ENCODE data around the gene DUOX1. TPM values are rescaled to one million over a fixed set of nuclear protein-coding genes. Genes with fewer than 3 reads are reported as not detected.
"Not testable (repeated sequence)": the region's sequence is repeated elsewhere in the genome, so short reads cannot be mapped to it uniquely, and the experiment has no call there.

The DUOX1 gene
- total RNA-seq, 1 donor: 0.10 TPM

DNA sequence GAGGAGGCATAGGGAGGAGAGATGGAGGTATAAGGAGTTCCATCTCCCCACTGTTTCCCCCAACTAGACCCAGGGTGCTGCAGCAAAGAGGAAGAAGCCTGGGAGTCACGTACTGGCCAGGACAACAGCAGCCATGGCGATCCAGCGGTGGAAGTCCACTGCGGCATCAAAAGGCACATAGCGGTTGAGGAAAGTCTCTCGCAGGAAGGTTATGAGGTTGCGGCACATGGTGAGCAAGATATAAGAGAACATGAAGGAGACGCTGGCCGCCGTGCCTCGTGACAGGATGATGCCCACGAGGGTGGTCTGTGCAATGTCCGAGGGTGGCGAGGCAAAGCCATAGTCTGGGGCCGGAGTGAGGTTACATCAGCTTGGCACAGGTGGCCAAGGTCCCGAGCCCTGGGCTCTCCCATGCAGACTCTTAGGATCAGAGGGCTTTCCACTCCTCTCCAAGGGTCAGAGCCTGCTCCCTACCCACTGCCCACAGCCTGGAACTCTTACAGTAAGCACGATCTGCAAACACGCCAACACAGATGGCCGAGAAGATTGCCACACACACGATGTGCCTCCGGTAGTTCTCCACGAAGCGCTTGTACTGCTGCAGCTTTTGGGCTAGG lies 30.1 kb upstream of the DUOX1 start:
- Histone ChIP-seq H3K4me3 (ENCODE audit: low read length) (no peak overlapping the region), H3K9me3 (ENCODE audit: low read depth, low read length) (no peaks in the 10 kb centered on the region), H3K27me3 (ENCODE audit: insufficient read depth, low read length) (no peaks in the 10 kb centered on the region), H3K4me1 (ENCODE audit: insufficient read depth, low read length) (no peaks in the 10 kb centered on the region)

DNA sequence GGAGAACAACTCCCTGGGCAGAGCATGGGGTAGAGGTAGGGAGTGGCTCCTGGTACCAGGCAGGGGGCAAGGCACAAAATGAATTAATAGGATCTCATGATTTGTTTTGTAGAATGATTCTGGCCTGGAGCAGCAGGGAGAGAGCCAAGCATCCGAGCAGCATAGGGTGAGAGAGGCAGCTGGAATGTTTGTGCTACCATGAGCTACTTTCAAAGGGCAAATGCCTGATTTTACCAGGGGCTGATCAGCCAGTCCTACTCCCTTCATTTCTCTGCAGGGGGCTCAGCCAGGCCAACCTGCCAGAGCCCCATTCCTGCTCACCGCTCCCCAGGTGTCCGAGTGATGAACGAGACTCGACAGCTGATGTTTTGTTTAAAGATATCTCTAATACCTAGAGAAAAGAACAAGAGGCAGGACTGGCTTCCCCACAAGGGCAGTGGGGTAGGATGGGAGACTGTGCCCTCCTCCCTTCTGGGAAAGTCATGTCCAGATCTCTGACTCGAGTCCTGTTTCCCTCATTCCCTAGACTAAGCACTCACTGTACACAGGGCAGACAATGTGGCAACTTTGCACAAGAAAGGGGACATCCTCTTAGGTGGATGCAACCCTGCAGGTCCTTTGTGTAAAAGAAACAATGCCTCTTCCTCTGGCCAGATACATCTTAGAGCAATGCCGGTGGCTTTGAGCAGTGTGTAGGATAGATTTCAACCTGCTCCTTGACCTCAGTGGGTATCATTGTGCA lies 28.7 kb upstream of the DUOX1 start:
- H3K4me1 ChIP-seq (ENCODE audit: insufficient read depth, low read length): no peaks in the 10 kb centered on the region

DNA sequence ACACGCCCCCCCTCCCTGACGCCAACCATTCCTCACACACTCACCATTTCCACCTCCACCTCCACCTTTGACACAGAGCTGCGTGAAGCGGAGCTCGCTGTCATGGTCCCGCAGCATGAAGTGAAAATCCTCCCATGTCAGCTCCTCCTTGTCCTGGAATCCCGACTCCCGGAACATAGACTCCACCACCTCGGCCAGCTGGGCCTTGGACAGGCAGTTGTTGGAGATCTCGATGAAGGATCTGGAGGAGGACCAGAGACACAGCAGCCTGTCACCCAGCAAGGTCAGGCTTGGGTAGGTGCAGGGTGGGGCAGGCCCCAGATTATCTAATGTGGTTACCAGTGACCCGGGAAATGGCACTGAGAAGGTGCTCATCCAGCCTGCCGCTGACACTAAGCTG lies 28.0 kb upstream of the DUOX1 start:
- Histone ChIP-seq H3K9me3 (ENCODE audit: low read depth, low read length) (no peaks in the 10 kb centered on the region), H3K4me1 (ENCODE audit: insufficient read depth, low read length) (no peaks in the 10 kb centered on the region), H3K4me3 (ENCODE audit: low read length) (no peak overlapping the region), H3K27me3 (ENCODE audit: insufficient read depth, low read length) (no peaks in the 10 kb centered on the region)

More for the DNA sequence above, 28.7 kb upstream of the DUOX1 start:
- H3K9me3 ChIP-seq (ENCODE audit: low read depth, low read length): no peaks in the 10 kb centered on the region
- no peak overlapping the region for H3K4me3 ChIP-seq (ENCODE audit: low read length)
- H3K27me3 ChIP-seq (ENCODE audit: insufficient read depth, low read length): no peaks in the 10 kb centered on the region

DNA sequence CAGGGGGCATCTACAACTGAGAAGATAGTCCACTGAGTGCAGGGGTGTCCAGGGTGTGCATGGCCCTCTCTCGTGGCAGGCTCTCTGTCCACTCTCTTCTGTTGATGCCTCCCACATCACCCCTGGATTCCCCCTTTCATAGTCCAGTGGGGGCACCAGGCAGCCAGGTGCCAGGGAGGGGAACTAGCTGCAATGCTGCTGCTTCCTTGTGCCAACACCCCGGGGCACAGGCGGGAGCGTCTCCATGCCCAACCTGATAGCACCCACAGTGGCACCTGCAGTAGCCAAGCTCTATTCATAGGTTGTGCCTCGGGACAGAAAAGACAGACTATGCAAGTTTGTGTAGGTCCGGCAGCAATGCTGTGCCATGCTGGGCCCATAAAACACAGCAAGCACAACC lies 27.6 kb upstream of the DUOX1 start:
- Histone ChIP-seq H3K27me3 (ENCODE audit: insufficient read depth, low read length) (no peaks in the 10 kb centered on the region), H3K4me3 (ENCODE audit: low read length) (no peak overlapping the region), H3K4me1 (ENCODE audit: insufficient read depth, low read length) (no peaks in the 10 kb centered on the region), H3K9me3 (ENCODE audit: low read depth, low read length) (no peaks in the 10 kb centered on the region)

DNA sequence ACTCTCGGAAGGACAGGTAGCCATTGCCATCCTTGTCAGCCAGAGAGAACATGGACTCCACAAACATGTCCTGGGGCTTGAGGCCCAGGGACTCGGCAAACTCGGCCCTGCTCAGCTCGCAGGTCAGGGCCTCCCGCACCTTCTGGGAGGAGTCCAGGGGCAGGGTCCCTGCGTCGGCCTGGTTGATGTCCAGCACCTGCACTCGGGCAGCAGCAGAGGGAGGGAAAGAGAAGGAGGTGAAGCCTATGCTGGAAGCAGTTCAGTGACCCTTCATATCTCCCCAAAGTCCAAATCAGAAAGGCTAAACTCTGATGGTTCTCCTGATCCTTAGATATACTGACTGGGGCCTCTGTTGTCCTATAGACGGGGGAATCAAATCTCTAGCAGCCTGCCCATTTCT lies 25.6 kb upstream of the DUOX1 start:
- not testable (repeated sequence) for H3K27me3 ChIP-seq (ENCODE audit: insufficient read depth, low read length); H3K4me1 ChIP-seq (ENCODE audit: insufficient read depth, low read length); H3K9me3 ChIP-seq (ENCODE audit: low read depth, low read length); H3K4me3 ChIP-seq (ENCODE audit: low read length)

DNA sequence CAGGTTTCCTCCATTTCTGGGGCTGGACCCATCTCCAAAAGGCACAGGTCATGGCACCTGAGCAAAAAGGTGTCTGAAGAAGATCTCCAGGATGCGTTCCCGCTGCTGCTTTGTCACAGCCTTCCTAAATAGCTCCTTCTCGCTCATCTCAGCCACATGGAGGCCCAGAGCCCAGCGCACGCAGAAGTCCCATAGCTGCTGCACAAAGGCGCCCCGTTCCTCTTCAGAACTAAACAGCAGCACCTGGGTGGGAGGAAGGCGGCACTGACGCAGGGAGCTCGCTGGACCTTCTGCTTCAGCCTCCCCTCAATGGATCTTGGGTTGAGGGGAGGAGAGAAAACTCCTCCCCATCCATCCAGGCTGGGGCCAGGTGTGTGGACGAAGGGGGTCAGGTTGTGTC lies 24.2 kb upstream of the DUOX1 start:
- Histone ChIP-seq H3K9me3 (ENCODE audit: low read depth, low read length) (no peaks in the 10 kb centered on the region), H3K4me3 (ENCODE audit: low read length) (no peak overlapping the region), H3K4me1 (ENCODE audit: insufficient read depth, low read length) (no peaks in the 10 kb centered on the region), H3K27me3 (ENCODE audit: insufficient read depth, low read length) (peaks cover 18% of the 10 kb centered on the region)

DNA sequence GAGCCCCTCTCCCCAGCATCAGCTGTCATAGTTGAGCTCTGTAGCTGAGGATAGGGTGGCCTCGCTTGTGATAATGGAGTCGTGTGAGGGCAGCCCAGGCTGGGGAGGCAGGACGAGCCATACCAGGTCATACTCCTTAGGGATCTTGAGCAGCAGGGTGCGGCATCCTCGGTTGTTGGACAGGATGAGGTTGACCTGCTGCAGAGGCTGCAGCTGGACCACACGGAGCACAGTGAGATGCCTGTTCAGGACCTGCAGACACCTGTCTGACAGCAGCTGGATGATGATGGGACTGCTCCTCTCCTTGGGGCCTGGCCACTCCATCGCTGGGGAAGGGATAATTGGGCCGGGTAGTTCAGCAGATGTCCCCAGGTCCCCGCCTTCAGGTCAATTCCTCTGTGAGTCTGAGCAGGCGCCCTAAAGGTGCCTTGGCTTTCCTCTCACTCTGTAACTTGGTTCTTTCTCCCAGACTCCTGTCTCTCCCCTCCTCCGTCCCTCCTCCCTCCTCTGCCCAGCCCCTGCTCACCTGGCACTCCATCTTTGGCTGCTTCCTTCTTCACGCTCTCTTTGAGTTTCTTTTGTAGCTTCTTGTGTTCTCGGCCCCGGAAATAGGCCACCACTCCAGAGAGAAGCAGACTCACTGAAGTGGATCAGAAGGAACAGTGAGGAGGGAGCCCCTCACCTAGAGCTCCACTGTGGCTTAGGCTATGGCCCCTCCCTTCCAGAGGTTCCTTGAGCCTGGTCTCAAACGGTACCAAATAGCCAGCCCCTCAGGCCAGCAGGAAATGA lies 23.6 kb upstream of the DUOX1 start:
- no peaks in the 10 kb centered on the region for H3K4me1 ChIP-seq (ENCODE audit: insufficient read depth, low read length)
- no peaks in the 10 kb centered on the region for H3K9me3 ChIP-seq (ENCODE audit: low read depth, low read length)
- no peak overlapping the region for H3K4me3 ChIP-seq (ENCODE audit: low read length)
- peaks cover 19% of the 10 kb centered on the region for H3K27me3 ChIP-seq (ENCODE audit: insufficient read depth, low read length)

DNA sequence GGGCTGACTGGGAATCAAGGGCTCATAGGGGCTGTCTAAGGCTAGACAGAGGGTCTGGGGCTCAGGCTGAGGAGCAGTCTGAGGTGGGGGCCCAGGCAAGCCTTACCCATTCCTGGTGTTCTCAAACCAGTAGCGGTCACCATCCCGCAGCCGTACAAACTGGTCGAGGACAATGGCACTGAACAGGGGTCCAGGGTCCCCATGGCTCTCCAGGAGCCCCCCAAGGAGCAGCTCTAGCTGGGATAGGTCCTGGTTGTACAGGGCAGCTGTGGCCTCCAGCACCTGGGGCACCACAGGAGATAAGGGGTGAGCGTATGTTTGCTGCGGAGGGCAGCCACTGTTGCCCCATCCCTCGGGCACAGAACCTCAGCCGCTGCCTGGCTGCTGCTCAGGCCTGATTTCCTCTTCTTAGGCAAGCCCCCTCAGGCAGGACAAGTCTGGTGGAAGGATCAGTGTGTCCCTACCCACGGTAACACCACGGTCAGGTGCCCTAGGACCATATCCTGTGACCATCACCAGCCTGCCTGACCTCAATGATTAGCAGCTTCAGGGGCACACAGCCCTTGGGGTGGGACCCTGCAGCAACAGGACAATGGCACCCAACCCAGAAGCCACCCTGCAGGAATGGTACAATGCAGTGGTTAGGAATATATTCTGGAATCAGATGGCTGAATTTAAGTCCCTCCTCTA lies 21.7 kb upstream of the DUOX1 start:
- no peaks in the 10 kb centered on the region for H3K9me3 ChIP-seq (ENCODE audit: low read depth, low read length)
- H3K4me3 ChIP-seq (ENCODE audit: low read length): no peak overlapping the region
- H3K27me3 ChIP-seq (ENCODE audit: insufficient read depth, low read length): peaks cover 34% of the 10 kb centered on the region
- peaks cover 15% of the 10 kb centered on the region for H3K4me1 ChIP-seq (ENCODE audit: insufficient read depth, low read length)

DNA sequence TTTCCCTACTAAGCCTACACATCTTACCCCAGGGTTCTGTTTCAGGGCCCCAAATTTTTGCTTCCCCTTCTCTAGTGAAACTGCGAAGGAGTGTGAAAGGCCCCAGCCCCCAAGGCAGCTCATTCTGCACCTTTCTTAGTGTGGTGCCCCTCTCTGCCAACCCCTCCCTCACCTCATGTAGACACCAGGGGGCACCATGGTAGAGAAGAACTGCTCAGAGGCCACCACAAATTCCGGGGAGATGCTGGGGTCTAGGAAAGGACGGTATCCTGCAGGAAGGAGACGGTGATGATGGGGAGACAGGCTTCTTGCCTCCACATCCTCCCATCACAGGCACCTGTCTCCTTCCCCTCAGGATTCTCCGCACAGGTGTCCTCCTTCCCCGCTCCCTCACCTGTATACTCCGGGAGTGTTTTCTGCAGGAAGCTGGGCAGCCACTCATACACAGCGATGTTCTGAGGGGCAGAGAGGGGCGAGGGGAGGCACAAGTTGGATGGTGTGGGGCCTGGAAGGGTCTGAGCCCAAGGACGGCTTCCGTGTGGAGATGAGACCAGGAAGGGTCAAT lies 19.5 kb upstream of the DUOX1 start:
- no peak overlapping the region for H3K4me3 ChIP-seq (ENCODE audit: low read length)
- H3K9me3 ChIP-seq (ENCODE audit: low read depth, low read length): no peaks in the 10 kb centered on the region
- H3K4me1 ChIP-seq (ENCODE audit: insufficient read depth, low read length): peaks cover 31% of the 10 kb centered on the region
- peaks cover 57% of the 10 kb centered on the region for H3K27me3 ChIP-seq (ENCODE audit: insufficient read depth, low read length)

DNA sequence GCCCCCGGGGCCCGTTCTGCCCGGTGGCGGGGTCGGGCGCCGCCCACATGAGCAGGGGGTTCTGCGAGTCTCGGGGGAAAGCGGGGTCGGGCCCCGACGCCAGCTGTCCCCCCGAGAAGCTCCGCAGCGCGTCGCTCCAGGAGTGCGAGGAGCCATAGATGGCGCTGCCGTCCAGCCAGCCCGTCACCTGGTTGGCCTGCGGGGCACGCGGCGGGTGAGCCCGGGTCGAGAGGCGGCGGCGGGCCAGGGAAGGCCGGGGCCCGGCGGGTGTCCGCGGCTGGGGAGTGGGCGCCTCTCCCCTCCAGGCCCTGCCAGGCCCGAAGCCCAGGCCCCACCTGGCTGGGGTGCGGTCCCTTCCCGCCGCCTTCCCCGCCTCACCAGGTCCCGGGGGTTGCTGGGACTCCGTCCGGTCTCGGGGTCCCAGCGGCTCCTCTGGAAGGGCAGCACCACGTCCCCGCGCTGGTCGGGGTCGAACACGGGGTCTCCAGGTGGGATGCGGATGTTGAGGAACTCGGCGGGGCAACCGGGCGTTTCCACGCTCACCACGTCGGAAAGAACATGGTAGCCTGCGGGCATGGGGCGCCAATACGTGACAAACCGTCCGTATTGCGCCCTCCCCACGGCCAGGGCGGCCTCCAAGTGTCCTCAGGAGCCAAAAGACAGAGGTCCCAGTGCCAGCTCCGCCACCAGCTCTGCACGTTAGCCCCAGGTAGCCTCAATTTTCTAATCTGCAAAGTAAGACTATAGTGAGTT lies 18.2 kb upstream of the DUOX1 start:
- Histone ChIP-seq H3K4me1 (ENCODE audit: insufficient read depth, low read length) (peaks cover 35% of the 10 kb centered on the region), H3K27me3 (ENCODE audit: insufficient read depth, low read length) (peaks cover 69% of the 10 kb centered on the region), H3K9me3 (ENCODE audit: low read depth, low read length) (no peaks in the 10 kb centered on the region), H3K4me3 (ENCODE audit: low read length) (no peak overlapping the region)

DNA sequence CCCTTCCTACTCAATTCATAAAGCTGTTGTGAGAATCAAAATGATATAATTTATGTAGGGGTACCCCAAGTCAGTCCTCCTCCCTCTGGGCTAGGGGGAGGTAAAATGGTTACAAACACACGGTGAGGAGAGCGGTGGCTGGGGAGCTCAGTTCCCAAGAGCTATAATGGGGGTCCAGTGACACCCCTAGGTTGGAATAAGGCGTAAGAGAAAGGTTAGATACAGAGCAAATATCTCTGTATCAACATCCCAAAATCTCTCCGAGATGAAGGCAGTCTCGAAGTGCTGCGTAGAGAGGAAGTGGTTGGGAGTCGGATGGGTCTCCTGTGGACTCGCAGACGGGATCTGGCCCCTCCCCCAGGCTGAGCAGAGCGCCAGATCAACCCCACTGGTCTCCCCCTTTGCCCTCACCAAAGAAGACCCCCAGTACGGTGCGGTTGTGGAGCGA lies 17.6 kb upstream of the DUOX1 start:
- Histone ChIP-seq H3K27me3 (ENCODE audit: insufficient read depth, low read length) (peaks cover 75% of the 10 kb centered on the region), H3K4me3 (ENCODE audit: low read length) (no peak overlapping the region), H3K9me3 (ENCODE audit: low read depth, low read length) (no peaks in the 10 kb centered on the region), H3K4me1 (ENCODE audit: insufficient read depth, low read length) (peaks cover 41% of the 10 kb centered on the region)

DNA sequence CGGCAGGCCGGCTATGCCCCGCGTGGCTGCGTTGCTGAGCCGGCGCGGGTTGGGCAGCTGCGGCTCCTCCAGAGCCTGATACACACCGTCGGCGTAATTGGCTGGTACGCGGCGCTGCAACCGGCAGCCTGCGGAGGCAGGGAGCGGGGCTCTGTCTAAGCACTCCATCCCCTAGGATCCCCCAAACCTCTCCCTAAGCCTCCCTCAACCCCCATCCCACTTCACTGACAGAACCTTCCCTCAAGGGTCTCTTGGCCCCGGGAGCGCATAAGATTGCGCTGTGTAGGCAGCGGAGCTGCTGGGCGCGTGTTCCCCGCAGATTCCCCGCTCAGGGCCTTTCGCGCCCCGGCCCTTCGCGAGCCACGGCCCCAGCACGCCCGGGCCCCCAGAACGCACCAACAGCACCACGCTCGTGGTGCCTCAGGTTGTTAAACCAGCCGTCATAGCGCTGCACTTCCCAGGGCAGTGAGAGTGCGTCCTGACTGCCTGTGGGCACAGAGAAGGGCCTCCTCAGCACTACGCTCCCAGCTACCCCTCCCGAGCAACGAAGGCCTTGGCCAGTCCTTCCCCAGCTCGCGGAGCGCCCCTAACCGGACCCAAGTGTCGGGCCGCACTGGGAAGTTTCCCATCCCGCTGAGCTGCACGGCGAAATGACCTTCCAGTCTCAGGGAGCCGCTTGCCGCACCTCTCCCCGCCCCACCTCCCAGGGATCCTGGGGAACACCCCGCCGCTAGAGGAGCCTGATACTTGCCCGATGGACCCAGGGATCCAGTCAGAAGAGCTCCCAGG lies 17.0 kb upstream of the DUOX1 start:
- Histone ChIP-seq H3K27me3 (ENCODE audit: insufficient read depth, low read length) (peaks cover 81% of the 10 kb centered on the region), H3K9me3 (ENCODE audit: low read depth, low read length) (no peaks in the 10 kb centered on the region), H3K4me1 (ENCODE audit: insufficient read depth, low read length) (peaks cover 47% of the 10 kb centered on the region), H3K4me3 (ENCODE audit: low read length) (no peak overlapping the region)

DNA sequence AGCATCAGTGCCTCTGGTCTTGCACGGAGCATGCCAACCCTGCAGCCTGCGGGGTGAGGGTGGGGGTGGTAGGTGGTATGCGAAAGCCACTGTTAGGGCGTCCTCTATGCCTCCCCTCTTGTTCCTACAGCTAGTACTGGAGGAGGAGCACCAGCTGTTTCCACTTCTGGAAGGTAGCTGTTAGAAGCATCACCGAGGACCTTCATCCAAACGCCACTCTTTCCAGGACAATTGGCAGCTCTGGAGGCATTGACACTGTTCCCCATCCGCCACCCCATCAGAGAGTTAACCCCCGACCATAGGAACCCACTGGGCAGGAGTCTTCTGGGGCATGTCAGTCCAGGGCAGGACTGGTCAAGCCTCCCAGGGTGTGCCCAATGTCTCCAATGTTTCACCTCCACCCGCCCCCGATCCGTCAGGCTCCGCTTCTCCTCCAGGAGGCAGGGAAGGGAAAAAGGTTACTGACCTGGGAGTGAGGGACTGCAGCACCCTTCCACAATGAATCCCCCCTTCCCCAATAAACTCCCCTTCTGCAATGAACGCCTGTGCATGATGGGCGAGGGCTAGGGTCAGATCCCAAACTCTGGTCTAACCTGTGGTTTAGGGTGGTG lies 16.3 kb upstream of the DUOX1 start:
- Histone ChIP-seq H3K4me1 (ENCODE audit: insufficient read depth, low read length) (peaks cover 49% of the 10 kb centered on the region), H3K9me3 (ENCODE audit: low read depth, low read length) (no peaks in the 10 kb centered on the region), H3K27me3 (ENCODE audit: insufficient read depth, low read length) (peaks cover 83% of the 10 kb centered on the region), H3K4me3 (ENCODE audit: low read length) (no peak overlapping the region)

Data from mononuclear cell (primary cell).